Endothelial cell of umbilical vein (primary cell): ENCODE measurements around the gene MBD5. TPM values are rescaled to one million over a fixed set of nuclear protein-coding genes. Genes with fewer than 3 reads are reported as not detected.

ENCODE experiments used
- BruUV-seq: library from RNA; stranded (reverse); fragments of 400-500 nt; replicated peaks from 2 replicates; lab custom pipeline; 2021; lab: Mats Ljungman, UMichigan
- CTCF ChIA-PET: fragments of 300-600, 350-600 bp; sonication (Branson Sonifier 250); formaldehyde crosslinking; loops from one replicate; lab custom pipeline; 2021; ENCODE audit warnings: antibody characterized with exemption, inconsistent platforms; lab: Charles Lee
- POLR2A ChIA-PET: fragments of 300-600, 350-600 bp; sonication (Branson Sonifier 250); formaldehyde crosslinking; loops from one replicate; lab custom pipeline; 2021; ENCODE audit warnings: antibody characterized with exemption, inconsistent platforms; lab: Charles Lee
- DNase-seq: peaks from one replicate; pipeline ENCODE4 v3.0.0-alpha.2; 2011; ENCODE audit warnings: low read depth, low spot score
- FAIRE-seq: peaks from 2 replicates; lab custom pipeline; 2011; peaks lifted over from hg19 to GRCh38; lab: Jason Lieb, UNC
- H2AFZ ChIP-seq: 2 replicates; pipeline ENCODE4 v1.6.0; 2012; ENCODE audit warnings: low read depth, low read length, control low read depth, inconsistent platforms
- H3K27ac ChIP-seq: 2 replicates; pipeline ENCODE4 v1.5.1; 2011; ENCODE audit warnings: low read depth, mild to moderate bottlenecking, control low read depth, low read length, moderate library complexity; ENCODE audit not compliant: insufficient read depth
- H3K27me3 ChIP-seq, 2 experiments: 2 replicates each; pipeline versions ENCODE4 v1.6.0 to v1.6.1; 2011; ENCODE audit warnings: low read length in 2 of 2, mixed read lengths in 1 of 2; ENCODE audit not compliant: control insufficient read depth in 2 of 2, insufficient read depth in 2 of 2
- H3K36me3 ChIP-seq, 2 experiments: 2 replicates in 1 of 2; 3 replicates in 1 of 2; pipeline ENCODE4 v1.5.1; 2011; ENCODE audit warnings: low read length in 2 of 2, mild to moderate bottlenecking in 1 of 2, moderate library complexity in 1 of 2; ENCODE audit not compliant: control insufficient read depth in 2 of 2, insufficient read depth in 2 of 2; ENCODE audit errors: extremely low read depth in 1 of 2
- H3K4me1 ChIP-seq: 3 replicates; pipeline ENCODE4 v1.5.1; 2011; ENCODE audit warnings: mild to moderate bottlenecking, low read length; ENCODE audit not compliant: control insufficient read depth, insufficient read depth; ENCODE audit errors: extremely low read depth
- H3K4me2 ChIP-seq: 2 replicates; pipeline ENCODE4 v1.6.1; 2011; ENCODE audit warnings: low read length, control low read depth, mixed read lengths; ENCODE audit not compliant: insufficient read depth
- H3K4me3 ChIP-seq, 3 experiments: fragments of 200-600 bp in 1 of 3; sonication (generic), shearing (Covaris generic) in 1 of 3; replicated peaks in 1 of 3; 2 replicates each; pipeline ENCODE4 v1.5.1; 2011 to 2016; ENCODE audit warnings: control low read depth in 3 of 3, low read length in 3 of 3, mild to moderate bottlenecking in 2 of 3, inconsistent platforms in 1 of 3, low read depth in 1 of 3, moderate library complexity in 1 of 3; ENCODE audit not compliant: insufficient read depth in 1 of 3
- H3K79me2 ChIP-seq: 2 replicates; pipeline ENCODE4 v1.6.0; 2012; ENCODE audit warnings: low read length, inconsistent platforms; ENCODE audit not compliant: control insufficient read depth, insufficient read depth
- H3K9ac ChIP-seq: replicated peaks from 2 replicates; pipeline ENCODE3; 2011; ENCODE audit warnings: low read length, control low read depth; ENCODE audit not compliant: insufficient read depth; ENCODE audit errors: extremely low read depth
- H3K9me1 ChIP-seq: replicated peaks from 3 replicates; pipeline ENCODE4 v1.6.0; 2011; ENCODE audit warnings: mild to moderate bottlenecking, low read length; ENCODE audit not compliant: control insufficient read depth, insufficient read depth; ENCODE audit errors: extremely low read depth
- H3K9me3 ChIP-seq: replicated peaks from 2 replicates; pipeline ENCODE4 v1.5.1; 2012; ENCODE audit warnings: low read length, inconsistent platforms; ENCODE audit not compliant: control insufficient read depth, insufficient read depth
- H4K20me1 ChIP-seq: replicated peaks from 2 replicates; pipeline ENCODE3; 2011; ENCODE audit warnings: mild to moderate bottlenecking, low read length; ENCODE audit not compliant: control insufficient read depth, insufficient read depth; ENCODE audit errors: extremely low read depth
- EZH2 ChIP-seq: IDR thresholded peaks from 2 replicates; pipeline ENCODE4 v1.6.1; 2012; ENCODE audit warnings: borderline replicate concordance, low read depth, mild to moderate bottlenecking, moderate library complexity, low read length, inconsistent platforms; ENCODE audit not compliant: severe bottlenecking
- FOS ChIP-seq: IDR thresholded peaks from 2 replicates; pipeline ENCODE4 v1.6.1; 2011; ENCODE audit warnings: mild to moderate bottlenecking, low read length, moderate library complexity, borderline replicate concordance; ENCODE audit not compliant: insufficient read depth
- GATA2 ChIP-seq: IDR thresholded peaks from 2 replicates; pipeline ENCODE4 v1.7.0; 2011; ENCODE audit warnings: low read depth, mild to moderate bottlenecking, moderate library complexity, mixed read lengths, low read length; ENCODE audit not compliant: insufficient read length, insufficient read depth
- JUN ChIP-seq: IDR thresholded peaks from 2 replicates; pipeline ENCODE4 v1.6.1; 2011; ENCODE audit warnings: borderline replicate concordance, low read depth; ENCODE audit not compliant: insufficient read length, insufficient read depth
- MYC ChIP-seq: IDR thresholded peaks from one replicate; pipeline ENCODE4 v1.6.1; 2011; ENCODE audit warnings: mild to moderate bottlenecking, low read depth, low read length
- POLR2A ChIP-seq: IDR thresholded peaks from 2 replicates; pipeline ENCODE4 v1.6.1; 2012; ENCODE audit warnings: low read depth, mild to moderate bottlenecking, control low read depth, low read length
- POLR2AphosphoS5 ChIP-seq: IDR thresholded peaks from 2 replicates; pipeline ENCODE4 v1.6.1; 2012; ENCODE audit warnings: low read depth, mild to moderate bottlenecking, control low read depth, low read length, moderate library complexity; ENCODE audit not compliant: insufficient read depth
- dilution Hi-C: fragments of 300-500 bp; cut with MboI; formaldehyde crosslinking; loops from one replicate; pipeline ENCODE4 v1.15.0; 2019; ENCODE audit warnings: low sequenced_read_pairs; ENCODE audit not compliant: extremely low pct_ligation_motif_present
- intact Hi-C: fragments of 100-400 bp; cut with micrococcal nuclease; formaldehyde crosslinking; loops from one replicate; pipeline ENCODE4 v1.10.0; 2022
- polyA plus RNA-seq, 4 experiments: library from polyadenylated mRNA; depleted of rRNA in 3 of 4; stranded (reverse) in 3 of 4; unstranded in 1 of 4; fragments of >200 nt; gene quantifications; 2 replicates each; pipeline versions ENCODE4 v1.2.1 to v1.2.3, GENCODE V29; 2011 to 2012; ENCODE audit warnings: missing spikeins in 1 of 4
- total RNA-seq: library from RNA; stranded (reverse); gene quantifications from 2 replicates; pipeline ENCODE4 v1.2.3, GENCODE V29; 2021
- TF ChIP-seq, protein P1 (sequence below), 2 donors: IDR thresholded peaks; 1 replicate in 1 of 2; 2 replicates in 1 of 2; pipeline ENCODE4 v1.5.1; 2011; ENCODE audit warnings: low read length in 2 of 2, mild to moderate bottlenecking in 2 of 2, moderate library complexity in 2 of 2, control low read depth in 1 of 2, inconsistent platforms in 1 of 2, low read depth in 1 of 2; ENCODE audit not compliant: insufficient read depth in 1 of 2; ENCODE audit errors: extremely low read depth in 1 of 2
- TF ChIP-seq, protein P2 (sequence below): IDR thresholded peaks from 2 replicates; pipeline ENCODE4 v1.6.1; 2011; ENCODE audit not compliant: insufficient read depth, insufficient read length

MBD5 gene
- total and polyA plus RNA-seq, 2 donors (not counting 3 experiments of a cell fraction or from before 2014, with no cell fraction given), result 11.3 to 37.0 TPM

DNA sequence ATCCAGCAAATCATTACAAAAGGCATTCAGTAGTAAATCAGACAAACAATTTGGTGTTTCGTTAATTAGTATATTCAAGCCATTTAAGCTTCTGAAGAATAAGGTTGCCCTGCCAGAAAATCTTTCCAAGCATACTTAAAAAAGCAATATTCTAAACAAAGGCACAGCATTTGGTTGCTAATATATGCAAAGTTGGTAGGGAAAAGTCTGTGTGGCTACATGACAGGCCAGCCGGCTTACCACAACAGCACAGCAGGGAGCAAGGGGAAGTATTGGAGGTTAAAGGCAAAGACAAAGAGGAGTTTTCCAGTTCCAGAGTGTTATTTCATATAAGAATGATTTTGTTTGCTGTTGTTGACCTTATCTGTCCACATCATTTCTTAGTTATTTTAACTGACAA lies 282.3 kb downstream of the MBD5 start:
- Histone ChIP-seq H4K20me1 (no peaks in the 10 kb centered on the region), H2AFZ (no peak overlapping the region), H3K9me1 (no peaks in the 10 kb centered on the region), H3K79me2 (no peaks in the 10 kb centered on the region), H3K4me2 (no peak overlapping the region), H3K9ac (no peak overlapping the region), H3K4me3 (no peak overlapping the region), H3K9me3 (no peaks in the 10 kb centered on the region), H3K27ac (no peak overlapping the region), H3K4me1 (peaks cover 5% of the 10 kb centered on the region), H3K36me3 (no peaks in the 10 kb centered on the region), H3K27me3 (no peaks in the 10 kb centered on the region)
- no peak for DNase-seq
- intact Hi-C loops (no loop called here), dilution Hi-C loops (no loop called here)
- no peak for FAIRE-seq
- CTCF ChIA-PET, result interaction anchor here (1.1 to 1.3 kb wide), 2 partner anchors 12 to 206 kb away, joined by 3 read pairs; no protein-coding TSS in a partner anchor
- POLR2A ChIA-PET, result no interaction called here
- TF ChIP-seq MYC, result no peak
- no peak for TF ChIP-seq FOS
- TF ChIP-seq JUN, result no peak
- TF ChIP-seq, protein P1, sequence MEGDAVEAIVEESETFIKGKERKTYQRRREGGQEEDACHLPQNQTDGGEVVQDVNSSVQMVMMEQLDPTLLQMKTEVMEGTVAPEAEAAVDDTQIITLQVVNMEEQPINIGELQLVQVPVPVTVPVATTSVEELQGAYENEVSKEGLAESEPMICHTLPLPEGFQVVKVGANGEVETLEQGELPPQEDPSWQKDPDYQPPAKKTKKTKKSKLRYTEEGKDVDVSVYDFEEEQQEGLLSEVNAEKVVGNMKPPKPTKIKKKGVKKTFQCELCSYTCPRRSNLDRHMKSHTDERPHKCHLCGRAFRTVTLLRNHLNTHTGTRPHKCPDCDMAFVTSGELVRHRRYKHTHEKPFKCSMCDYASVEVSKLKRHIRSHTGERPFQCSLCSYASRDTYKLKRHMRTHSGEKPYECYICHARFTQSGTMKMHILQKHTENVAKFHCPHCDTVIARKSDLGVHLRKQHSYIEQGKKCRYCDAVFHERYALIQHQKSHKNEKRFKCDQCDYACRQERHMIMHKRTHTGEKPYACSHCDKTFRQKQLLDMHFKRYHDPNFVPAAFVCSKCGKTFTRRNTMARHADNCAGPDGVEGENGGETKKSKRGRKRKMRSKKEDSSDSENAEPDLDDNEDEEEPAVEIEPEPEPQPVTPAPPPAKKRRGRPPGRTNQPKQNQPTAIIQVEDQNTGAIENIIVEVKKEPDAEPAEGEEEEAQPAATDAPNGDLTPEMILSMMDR (IDR thresholded peaks at IDR 0.05; ENCODE audit: extremely low read depth in 1 of 2, insufficient read depth in 1 of 2, low read depth in 1 of 2, low read length in 2 of 2), result no peak
- no peak for TF ChIP-seq POLR2AphosphoS5
- no peak for TF ChIP-seq EZH2
- TF ChIP-seq GATA2, result no peak
- TF ChIP-seq, protein P2, sequence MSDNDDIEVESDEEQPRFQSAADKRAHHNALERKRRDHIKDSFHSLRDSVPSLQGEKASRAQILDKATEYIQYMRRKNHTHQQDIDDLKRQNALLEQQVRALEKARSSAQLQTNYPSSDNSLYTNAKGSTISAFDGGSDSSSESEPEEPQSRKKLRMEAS, result no peak
- TF ChIP-seq POLR2A, result no peak
- BruUV-seq, result no TSS peak
